Effector CD8-positive, alpha-beta T cell (primary cell): Measurements from ENCODE around the gene COLEC11.
"Not testable (repeated sequence)": the region's sequence is repeated elsewhere in the genome, so short reads cannot be mapped to it uniquely, and the experiment has no call there.

Experiments used
- DNase-seq: peaks from one replicate; lab custom pipeline; 2025; lab: John Stamatoyannopoulos, UW

COLEC11 gene

GRCh38 chr2:3654531-3655225, 59.8 kb downstream of the COLEC11 start:
- DNase-seq = no peak

DNA sequence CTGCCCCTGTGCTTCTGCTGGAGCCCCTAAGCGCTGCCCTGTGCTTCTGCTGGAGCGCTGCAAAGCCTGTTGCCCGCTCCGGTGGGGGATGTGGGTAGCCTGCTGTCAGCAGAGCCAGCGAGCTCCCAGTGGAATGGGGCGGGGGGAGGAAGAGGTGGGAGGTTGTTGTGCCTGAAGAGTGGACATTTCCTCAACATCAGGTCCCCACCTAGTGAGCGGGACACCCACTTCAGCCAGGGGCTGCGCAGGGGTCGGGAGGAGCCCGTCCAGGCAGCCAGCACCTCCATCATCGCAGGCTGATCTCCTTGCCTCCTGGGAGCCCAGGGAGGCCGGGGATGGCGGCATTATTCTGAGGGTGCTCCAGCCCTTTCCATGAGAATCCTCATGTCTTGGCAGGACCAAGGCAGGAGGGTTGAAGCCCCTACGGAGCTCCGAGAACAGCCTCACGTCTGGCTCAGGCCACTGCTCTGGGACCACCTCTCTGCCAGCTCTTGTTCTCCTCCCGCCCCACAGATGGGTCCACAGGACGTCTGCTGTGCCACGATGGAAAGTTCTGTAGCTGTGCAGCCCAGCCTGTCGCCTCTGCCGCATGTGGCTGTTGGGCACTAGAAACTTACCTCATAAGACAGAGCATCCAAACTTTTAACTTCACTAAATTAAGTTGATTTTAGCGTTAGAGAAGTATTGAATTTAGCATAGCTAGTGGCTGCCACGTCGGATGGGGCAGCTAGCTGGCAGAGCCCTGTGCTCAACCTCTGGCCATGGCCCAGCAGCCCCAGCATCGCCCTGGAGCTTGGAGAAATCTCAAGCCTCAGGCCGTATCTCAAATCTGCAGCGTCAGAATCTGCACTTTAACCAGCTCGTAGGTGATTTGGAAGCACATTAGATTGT, 61.2 kb downstream of the COLEC11 start:
- DNase-seq = no peak

GRCh38 chr2:3656762-3657721, 62.1 kb downstream of the COLEC11 start:
- DNase-seq = no peak

GRCh38 chr2:3657881-3658280, 63.0 kb downstream of the COLEC11 start, which contains the start of gene ALLC:
Gene ALLC, plus strand, starts transcription at chr2:3658200. Its CDS starts 12,958 bp downstream, at chr2:3671158.
- DNase-seq = no peak

DNA sequence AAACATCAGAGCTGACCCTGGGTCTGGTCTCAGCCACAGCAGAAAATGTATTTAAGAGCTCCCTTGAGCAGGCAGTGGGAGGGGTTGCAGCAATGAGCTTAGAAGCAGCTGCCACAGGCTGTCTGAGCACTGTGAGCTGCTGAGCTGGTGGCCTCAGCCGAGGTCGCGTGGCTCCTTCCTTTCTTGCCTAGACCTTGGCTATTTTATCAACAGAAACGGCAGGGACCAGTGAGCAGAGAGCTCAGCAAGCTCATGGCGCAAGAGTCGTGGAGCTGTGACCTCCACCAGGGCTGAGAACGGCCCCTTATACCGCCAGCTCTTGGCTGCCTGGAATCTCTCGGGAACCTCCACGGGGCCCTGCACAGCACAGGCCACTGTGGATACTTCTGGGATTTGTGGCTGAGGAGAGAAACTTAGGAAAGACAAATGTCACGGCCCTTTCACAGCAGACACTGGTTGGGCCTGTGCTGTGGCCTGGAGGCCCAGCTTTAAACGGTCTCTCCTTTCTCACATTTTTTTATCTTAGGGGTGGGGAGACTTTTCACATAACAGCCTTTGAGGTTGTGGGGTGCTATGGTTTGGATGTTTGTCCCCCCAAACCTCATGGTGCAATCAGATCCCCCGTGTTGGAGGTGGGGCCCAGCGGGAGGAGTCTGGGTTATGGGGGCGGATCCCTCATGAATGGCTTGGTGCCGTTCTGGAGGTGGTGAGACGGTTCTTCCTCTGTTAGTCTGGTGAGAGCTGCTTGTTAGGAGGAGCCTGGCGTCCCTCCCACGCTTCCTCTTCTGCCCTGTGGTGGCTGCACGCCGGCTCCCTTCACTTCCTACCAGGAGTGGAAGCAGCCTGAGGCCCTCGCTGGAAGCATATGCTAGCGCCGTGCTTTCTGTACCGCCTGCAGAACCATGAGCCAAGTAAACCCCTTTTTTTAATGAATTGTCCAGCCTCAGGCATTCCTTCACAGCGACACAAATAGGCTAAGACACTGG, 64.8 kb downstream of the COLEC11 start:
- no peak for DNase-seq

- DNase-seq = not testable (repeated sequence)
These were observed 65.7 kb downstream of the COLEC11 start for GRCh38 chr2:3660640-3661039.

GRCh38 chr2:3661149-3661660, 66.3 kb downstream of the COLEC11 start:
- no peak for DNase-seq

GRCh38 chr2:3662239-3662638, 67.3 kb downstream of the COLEC11 start:
- no peak for DNase-seq

- no peak for DNase-seq
These were observed 69.2 kb downstream of the COLEC11 start for GRCh38 chr2:3664118-3664517.

- DNase-seq = no peak
These were observed 70.0 kb downstream of the COLEC11 start for GRCh38 chr2:3664925-3665324.

DNA sequence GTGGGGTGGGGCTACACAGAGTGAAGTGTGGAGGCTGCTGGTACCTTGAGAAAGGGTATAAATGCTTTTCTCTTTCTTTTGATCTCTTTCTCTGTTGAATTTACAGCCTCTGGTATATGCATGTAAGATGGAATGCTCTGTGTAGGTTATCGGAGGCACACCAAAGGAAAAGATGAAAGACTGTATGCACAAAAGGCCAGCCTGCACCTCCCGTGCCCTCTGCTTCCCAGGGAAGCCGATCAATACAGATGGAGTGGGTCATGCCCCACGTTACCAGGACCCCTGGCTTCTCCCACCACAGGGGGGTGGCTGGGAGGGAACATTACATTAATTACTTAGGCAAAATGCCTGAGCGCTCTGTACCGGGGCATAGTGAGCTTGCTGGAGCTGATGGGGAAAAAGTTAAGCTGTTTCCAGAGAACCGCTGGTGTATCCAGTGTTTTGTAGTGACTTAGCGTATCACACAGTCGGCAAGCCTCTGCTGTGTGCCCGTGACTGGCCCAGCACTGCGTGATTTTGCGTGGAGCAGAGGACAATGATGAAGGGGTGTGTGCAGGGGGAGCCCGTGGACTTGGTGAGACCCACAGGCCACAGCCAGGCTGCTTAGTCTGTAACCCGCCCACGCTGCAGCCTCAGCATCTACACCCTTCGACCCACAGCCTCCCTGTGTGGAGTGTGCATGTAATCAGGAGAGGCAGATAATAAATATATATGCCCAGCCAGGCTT, 71.1 kb downstream of the COLEC11 start:
- DNase-seq = no peak

DNA sequence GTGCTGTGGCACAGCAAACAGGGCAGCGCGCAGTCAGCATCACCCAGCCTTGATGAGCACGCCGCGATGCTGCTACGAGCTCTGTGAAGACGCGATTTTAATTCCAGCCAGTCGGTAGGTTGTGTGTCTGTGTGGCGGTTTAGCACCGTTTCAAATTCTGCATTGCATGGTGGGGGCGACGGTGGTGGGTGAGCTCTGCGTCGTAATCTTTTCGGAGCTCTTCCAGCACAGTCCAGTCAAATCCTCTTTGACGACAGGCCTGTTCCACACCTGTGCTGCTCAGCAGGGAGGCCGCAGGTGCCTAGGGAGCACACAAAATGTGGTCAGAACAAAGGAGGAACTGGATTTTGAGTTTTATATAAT, 71.7 kb downstream of the COLEC11 start:
- no peak for DNase-seq

GRCh38 chr2:3667151-3667631, 72.3 kb downstream of the COLEC11 start:
- DNase-seq = no peak

GRCh38 chr2:3669656-3670055, 74.7 kb downstream of the COLEC11 start:
- DNase-seq = no peak

DNA sequence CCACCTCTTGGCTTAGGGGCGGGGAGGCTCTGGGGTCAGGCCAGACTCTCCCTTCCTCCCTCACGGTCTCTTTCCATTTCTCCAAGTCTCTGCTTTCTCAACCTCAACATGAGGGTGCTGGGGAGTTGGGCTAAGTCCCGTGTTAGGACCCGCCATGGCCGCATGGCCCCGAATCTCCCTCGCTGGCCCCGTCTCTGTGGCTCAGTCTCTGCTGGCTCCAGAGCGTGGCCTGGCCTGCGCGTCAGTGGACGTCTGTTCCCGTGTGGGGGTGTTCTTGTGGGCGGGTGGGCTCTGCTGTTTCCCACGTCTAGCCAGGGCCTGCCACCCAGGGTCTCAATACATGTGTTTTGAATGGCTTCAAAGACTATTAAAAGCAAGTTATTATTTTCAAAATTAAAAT, 75.5 kb downstream of the COLEC11 start:
- DNase-seq = no peak

GRCh38 chr2:3670941-3671340, 76.0 kb downstream of the COLEC11 start:
- DNase-seq = no peak

- no peak for DNase-seq
These were observed 78.2 kb downstream of the COLEC11 start for GRCh38 chr2:3672861-3673678.

DNA sequence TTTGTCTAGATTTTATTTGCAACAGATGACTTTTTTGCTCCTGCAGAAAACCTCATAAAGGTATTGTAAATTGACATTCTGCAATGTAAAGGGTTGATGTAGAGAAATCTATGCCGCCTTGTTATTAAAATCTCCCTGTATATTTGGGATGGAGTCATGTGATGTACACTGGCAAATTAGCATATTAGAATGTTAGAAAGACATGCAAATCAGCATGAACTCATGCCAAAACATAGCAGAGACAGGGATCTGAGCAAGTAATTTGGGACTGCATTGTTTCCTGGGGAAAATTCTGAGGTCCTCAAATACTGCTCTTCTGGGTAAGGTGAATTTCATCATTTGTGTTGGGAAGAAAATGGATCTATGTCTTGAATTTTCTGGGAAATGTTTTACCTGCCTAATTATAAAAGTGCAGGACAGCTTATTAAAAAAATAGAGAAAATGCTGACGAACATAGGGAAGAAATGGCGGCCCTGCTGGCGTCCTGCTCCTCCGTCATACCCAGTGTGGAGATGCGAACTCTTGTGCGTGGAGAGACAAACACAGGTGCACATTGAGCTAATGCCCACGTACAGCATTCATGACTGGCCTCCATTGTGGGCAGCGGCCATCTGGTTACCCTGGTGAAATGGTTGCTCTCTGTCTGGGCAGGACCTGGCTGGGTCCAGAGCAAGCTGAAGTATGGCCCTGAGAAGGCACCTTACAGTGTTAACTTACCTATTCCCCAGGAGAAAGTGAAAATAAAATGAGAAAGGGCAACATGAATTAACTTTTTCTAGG, 79.3 kb downstream of the COLEC11 start:
- DNase-seq = no peak
